HG03060 (cell line): ENCODE measurements around the gene TMEM147.

ENCODE experiments used
- ATAC-seq: cut with Tn5 transposase; IDR thresholded peaks from one replicate; pipeline ENCODE4 v1.9.1; 2021; ENCODE audit warnings: low read depth, moderate number of reproducible peaks; ENCODE audit not compliant: unreplicated experiment

Gene TMEM147

DNA sequence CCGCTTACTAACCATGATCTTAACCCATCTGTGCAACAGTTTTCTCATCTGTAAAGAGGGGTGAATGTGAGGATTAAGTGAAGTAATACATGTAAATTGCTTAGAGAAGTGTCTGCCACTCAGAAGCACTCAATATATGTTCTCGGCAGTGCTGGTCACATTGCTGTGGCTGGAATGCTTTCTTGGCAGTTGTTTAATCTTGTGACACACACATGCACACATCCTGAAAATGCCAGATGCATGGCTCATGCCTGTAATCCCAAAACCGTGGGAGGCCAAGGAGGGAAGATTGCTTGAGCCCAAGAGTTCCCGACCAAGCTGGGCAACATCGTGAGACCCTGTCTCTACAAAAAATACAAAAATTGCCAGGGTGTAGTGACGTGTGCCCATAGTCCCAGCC lies 27.1 kb upstream of the TMEM147 start:
- no peak for ATAC-seq

DNA sequence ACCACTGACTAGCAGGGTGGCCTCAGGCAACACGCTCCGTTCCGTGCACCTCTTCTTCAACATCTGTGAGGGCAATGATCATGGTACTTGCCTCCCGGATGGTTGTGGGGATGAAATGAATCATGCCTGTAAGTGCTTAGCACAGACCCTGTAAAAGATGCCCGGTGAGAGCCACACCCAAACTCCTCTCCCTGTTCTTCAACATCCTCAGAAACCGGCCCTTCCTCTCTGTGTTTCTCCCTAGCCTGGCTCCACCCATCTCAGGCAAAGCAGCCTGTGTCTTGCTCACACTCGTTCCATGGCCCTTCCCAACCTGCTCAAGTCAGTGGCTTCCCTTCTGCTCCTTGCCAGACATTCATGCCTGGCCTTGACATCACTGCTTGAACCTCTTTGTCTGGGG lies 26.1 kb upstream of the TMEM147 start:
- ATAC-seq, result no peak

DNA sequence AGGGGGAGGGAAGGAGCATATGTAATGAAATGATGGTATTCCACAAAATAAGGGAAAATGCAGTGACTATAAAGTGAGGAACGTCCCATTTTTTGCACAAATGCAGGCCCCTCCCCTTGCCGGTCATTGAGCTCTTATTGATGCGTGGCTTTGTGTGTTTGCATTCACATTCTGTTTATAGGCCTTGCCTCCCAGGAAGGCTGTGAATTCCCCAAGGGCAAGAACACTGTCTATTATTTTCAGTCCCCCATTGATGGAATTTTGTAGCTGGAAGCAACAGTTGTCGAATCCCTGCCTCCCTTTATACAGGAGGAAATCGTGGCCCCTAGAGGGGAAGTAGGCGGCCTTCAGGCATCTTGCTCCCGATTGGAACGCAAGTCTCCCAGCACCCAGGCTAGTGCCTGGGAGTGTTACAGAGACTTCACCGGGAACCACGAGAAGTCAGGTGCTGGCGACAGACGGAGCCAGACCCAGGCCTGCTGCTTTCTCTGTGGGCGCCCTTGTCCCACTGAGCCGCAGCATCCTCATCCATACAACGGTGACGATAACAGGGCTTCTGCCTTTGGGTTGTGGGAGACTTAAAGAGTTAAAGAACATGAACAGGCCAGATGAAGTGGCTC lies 24.2 kb upstream of the TMEM147 start:
- ATAC-seq, result no peak

DNA sequence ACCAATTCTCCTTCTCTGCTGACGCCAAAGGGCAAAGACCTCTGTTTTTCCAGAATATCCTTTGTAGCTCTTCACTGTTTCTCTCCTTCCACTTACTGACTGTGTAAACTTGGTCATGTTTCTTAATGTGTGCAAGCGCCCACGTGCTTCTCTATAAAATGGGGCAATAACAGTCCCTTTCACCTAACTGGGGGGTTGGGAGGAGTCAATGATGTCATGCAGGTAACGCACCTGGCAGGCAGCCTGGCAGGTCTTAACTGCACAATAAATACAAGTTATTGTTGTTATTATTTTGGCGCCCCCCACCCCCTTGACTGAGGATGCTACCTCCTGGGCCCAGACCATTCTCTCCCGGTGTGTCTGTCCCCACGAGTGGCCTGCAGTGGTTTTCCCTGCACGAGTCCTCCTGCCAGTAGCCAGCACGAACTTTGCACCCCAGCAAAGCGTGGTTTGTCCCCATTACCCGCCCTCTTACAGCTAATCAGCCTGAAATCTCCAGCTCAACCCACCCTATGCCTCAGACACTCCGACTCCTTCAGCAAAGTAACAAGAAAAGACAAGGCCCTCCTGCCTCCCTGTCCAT lies 22.6 kb upstream of the TMEM147 start:
- no peak for ATAC-seq

DNA sequence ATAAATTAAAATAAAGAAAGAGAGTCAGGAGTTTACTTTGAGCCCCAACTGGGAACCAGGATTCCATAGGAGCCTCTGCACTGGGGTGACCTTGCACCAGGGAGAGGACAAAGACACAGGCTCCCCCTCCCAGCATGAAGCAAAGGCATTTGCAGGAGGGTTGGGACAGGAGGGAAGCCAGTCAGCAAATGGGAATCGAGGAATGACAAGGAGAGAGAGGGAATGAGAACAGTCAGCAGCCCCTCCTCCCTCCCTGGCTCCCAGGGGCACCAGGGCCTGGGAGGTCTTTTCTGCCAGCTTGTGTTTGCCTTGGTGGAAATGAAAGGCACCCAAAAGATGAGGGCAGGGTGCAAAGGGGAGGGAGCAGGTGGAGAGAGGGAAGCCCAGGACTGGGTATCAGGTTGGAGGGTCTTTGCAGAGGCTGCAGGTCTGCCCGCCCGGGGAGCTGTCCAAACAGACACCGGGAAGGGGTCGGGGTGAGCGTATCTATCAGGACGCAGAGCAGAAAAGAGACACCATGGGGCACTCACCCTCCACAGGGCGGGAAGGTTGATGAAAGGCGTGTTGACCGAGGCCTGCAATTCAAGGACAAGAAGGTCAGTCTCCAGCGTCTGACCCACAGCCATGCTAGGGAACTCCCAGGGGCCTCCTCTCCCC lies 21.1 kb upstream of the TMEM147 start:
- ATAC-seq, result no peak

DNA sequence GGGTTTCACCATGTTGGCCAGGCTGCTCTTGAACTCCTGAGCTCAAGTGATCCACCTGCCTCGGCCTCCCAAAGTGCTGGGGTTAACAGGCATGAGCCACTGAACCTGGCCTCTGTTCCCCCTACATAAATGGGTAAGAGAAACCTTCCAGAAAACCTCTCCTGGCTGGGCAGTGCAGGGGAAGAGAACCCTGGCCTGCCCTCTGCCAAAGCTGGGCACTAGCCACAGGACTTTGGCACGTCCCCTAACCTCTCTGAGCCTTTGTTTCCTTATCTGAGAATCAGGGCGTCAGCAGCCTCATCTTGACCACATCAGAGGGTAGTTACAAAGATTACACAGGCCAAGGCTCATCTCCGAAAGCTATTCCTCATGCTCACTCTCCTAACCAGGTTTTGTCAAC lies 19.6 kb upstream of the TMEM147 start:
- no peak for ATAC-seq

DNA sequence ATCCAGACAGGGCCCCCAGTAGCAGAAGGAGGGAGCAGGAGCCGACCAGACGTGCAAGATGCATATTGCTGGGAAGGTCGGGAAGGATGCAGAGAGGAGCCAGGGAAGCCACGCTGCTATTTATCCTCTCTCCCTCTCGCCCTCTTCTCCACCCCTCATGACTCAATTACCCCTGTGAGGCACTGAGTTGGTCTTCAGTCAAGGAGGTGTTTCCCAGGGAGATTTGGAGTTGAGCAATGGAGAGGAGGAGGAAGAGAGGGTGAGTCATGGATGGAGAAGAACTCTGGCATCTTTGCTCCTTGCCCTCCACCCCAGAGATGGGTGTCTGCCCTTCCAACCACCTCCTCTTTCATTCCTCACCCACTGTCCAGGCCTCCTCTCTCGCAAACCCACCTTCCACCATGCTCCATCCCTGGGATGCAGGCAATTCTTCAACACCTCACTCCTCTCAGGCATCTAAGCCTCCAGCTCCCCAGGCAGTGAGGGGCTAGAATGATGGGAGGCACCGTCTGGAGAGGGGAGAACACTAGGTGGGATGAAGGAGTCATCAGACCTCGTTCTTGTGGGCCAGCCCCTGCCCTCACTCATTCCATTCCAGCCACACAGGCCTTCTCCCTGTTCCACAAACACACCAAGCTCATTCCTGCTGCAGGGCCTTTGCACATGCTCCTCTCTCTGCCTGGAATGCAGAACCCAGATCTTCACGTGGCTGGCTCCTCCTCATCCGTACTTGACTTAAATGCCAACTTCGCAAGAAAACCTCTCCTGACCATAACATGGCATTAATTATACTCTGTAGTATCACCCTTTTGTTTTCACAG lies 17.0 kb upstream of the TMEM147 start, which contains the start of gene SBSN:
Gene SBSN, minus strand, starts transcription at position 94 of the 821 bp plus-strand sequence. Its CDS starts 30 bp downstream, at position 64.
- ATAC-seq, result no peak

DNA sequence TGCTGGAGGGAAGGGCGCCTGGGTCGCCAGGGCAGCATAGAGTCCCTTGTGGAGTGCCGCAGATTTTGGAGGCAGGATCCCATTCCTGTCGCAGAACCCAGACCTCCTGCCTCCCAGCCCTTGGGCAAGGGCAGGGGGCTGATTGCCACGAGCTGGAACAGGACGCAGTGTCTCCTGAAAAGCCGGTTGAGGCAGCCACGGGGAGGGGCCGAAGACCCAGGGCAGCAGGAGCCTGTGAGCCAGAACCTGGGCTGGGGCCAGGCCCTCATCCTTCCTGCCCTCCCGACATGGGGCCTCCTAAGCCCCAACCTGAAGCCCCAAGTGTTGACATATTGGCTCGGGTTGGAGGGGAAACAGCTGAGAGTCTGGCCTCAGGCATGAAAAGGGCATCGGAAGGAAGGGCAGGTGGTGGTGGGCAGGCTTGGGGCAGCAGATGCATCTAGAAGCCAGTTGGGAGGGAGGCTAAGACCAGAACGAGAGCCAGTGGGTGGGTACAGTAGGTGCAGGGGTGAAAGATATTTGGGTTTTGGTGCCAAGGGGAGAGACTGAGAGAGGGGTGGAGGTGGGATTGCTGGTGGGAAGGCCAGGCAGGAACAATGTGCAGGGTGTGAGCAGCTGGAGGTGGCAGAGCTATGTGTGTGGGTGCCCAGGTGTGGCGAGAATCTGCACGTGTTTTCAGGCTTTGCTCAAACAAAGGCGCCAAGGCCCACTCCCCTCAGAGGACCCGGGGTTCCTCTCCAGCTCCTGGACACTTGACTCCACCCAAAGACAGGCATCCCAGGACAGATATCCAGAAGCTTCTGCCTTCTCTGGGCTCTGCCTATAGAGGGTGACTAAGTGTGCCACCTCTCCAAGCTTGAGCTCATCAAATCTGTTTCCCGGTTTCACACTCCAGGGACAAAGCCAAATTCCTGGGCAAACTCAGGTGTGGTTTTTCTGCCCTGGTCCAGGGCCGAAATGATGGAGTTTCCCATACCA lies 15.9 kb upstream of the TMEM147 start:
- no peak for ATAC-seq

DNA sequence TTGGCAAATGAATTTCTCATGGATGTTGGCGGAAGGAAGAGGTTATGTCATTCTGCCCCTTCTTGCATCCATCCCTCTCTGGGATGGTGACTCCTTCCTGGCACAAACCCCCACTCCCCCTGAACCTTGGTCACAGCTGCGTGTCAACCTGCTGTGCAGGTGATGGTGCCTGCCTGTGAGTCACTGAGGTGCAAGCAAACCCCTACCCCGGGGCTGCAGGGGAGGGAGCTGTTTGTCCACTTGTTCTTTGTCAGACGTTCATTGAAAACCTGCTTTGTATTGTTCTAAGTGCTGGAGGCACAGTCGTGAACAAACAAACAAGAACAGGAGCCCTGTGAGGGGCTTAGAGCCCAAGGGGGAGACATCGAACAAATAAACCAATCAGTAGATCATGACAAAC lies 14.1 kb upstream of the TMEM147 start:
- ATAC-seq, result no peak

DNA sequence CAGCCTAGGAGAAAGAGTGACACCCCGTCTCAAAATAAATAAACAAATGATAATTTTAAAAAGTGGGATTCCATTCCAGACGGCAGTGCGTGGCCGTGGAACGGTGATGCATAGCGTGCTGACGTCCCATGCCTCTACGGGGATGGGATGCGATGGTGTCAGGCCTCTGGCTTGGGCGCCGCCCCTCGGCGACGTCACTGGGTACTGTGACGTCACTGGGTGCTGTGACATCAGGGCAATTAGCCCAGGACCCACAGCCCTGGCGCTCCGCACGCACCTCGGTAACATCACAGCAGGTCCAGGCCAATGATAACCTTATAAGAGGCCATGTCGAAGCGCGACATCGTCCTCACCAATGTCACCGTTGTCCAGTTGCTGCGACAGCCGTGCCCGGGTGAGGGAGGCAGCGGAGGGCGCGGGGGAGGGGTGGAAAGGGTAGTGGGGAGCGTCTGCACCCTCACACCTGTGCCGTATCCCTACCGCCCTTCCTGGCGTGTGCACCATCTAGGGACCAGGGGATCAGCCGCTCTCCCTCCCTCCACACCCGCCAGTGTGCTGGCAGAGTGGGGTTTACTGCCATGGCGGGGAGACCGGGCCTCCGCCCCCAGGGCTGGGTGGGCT lies 12.1 kb upstream of the TMEM147 start, which contains the start of gene GAPDHS:
Gene GAPDHS, plus strand, starts transcription at position 256 of the 621 bp plus-strand sequence. Its CDS starts 72 bp downstream, at position 328.
- ATAC-seq, result no peak

DNA sequence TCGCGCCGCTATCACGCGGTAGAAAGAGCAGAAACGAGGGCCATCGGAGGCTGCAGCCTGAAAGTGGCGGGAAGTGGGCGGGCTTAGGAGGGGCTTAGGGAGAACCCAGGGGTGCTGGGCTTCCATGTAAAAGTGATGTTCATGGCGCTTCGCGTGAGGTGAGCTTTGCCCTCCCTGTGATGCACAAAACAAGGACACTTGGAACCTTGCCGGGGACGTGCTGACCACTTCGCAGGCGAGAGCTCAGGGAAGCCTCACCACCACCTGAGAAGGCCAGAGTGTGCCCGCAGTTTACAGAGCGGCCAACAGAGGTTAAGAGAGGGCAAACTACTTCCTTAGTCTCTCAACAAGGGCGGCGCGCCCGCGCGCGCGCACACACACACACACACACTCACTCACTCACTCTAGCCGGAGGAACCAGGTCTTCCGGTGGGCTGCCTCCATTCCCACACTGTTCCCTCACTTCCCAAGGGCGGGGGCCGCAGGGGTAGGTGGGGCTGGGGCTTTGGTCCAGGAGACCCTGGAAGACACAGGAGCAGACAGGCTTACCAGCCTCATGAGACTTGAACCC lies 11.5 kb upstream of the TMEM147 start:
- ATAC-seq, result no peak

DNA sequence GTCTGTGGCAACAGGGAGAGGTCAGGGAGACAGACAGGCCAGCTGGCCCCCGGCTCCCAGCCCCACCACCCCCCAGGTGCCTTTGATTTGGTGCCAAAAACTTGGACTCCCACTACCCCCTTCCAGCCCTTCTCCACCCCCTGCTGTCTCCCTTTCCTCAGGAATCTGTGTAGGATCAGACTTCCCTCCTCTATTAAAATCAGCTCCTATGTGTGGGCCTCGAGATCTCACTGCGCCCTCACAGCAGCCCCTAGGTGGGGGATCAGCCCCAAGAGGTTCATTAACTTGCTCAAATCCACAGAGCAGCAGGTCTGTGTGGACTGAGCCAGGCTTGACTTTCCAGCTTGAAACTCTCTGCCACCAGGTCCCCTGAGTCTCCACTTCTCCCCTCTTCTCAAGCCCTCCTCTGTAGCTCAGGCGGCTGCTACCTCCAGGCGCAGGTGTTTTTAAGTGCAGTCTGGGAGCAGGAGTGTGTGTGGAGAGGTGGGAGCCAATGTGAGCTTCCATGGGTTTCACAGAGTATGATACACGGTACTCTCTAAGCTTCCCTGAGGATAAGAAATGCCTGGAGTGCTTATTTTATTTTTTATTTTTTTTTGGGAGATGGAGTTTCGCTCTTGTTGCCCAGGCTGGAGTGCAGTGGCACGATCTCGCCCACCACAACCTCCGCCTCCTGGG lies 10.5 kb upstream of the TMEM147 start:
- ATAC-seq, result no peak

DNA sequence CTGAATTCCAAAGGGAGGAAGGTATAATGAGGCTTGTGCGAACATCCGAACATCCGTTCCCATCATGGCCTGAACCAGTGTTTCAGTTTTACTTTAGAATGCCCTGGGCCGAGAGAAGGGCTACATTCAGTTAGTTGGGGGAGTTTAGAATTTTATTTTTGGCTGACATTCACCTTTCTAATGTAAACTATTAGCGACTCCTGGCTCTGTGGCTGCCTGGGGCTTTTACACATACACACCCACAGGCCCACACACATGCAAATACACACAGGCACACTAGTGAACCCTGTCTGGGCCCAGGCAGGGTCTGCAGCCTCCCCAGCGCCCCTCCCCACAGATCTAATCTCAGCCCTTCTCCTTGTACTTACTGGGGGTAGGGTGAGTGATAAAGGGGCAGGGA lies 6.1 kb upstream of the TMEM147 start:
- ATAC-seq, result no peak

DNA sequence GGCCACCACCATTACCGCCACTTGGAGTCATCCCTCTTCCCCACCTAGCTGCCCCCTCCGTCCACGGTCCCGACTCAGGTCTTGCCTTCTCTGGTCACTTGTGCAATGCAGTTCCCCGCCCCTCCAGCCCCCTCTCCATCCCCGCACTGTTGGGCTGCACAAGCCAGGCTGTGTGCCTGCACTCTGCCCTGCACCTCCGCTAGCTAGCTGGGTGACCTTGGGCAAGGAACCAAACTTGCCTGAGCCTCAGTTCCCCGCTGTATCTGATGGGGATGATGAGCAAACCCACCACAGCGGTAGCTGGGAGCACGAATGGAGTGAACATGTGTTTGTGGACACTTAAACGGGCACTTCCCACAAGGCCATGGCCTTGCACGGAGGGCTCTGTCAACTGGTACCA lies 5.6 kb upstream of the TMEM147 start:
- no peak for ATAC-seq

DNA sequence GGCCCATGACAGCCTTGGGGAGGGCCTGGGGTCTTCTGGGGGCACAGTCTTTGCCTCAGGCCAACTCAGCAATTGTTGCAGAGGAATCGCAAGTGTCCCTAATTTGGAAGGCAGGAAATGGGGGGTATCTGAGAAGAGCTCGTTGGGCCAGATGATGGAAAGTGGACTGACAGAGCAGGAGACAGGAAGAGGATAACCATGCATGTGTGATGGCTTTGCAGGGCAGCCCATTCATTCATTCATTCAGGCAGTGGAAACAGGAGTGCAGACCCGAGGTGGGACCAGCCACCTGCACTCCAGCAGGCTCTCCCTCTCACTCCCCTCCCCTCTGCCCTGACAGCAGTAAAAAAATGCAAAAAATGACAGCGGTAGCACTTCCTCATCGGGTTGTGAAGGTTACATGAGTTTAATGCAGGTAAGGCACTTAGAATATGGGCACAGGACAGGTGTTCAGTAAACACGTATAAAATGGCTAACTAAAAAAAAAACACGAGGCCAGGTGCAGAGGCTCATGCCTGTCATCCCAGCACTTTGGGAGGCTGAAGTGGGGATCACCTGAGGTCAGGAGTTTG lies 5.0 kb upstream of the TMEM147 start:
- no peak for ATAC-seq

DNA sequence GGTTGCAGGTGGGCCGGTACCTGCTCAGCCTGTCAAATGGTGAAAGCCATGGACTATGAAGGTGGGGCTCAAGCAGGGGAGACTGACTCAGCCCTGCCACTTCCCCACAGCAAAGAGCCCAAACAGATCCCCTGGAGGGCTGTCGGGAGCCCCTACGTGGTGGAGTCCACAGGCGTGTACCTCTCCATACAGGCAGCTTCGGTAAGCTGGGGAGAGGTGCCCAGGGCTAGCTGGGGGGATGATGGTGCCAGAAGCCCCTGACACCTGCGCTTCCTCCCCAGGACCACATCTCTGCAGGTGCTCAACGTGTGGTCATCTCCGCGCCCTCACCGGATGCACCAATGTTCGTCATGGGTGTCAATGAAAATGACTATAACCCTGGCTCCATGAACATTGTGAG lies 3.2 kb upstream of the TMEM147 start:
- ATAC-seq, result no peak

DNA sequence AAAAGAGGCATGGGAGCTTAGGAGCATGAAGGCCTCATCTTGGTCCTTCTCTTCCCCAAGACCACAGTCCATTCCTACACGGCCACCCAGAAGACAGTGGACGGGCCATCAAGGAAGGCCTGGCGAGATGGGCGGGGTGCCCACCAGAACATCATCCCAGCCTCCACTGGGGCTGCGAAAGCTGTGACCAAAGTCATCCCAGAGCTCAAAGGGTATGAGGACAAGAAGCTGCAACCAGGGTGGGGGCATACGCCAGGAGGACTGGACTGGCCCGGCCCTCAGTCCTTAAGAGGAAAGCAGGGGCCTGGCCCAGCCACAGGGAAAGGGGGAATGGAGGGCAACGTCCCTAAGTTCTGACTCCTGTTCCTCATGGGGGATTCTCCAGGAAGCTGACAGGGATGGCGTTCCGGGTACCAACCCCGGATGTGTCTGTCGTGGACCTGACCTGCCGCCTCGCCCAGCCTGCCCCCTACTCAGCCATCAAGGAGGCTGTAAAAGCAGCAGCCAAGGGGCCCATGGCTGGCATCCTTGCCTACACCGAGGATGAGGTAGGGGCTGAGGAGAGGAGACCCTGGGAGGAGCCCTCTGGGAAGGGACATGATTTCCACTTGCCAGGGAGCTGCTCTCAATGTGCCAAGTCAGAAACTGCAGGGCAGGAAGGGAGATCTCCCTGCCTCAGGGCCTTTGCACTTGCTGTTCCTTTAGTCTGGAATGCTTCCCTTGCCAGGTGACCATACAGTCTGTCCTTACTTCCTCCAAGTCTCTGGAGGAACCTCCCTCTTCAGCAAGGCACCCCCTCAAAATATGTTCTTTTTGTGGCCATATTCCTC lies 1.9 kb upstream of the TMEM147 start:
- no peak for ATAC-seq
